ENCODE results near the gene SFI1.

GRCh38 chr22:31561238-31561887 is 65.0 kb downstream of the SFI1 start:
- TF ChIP-seq POLR2A (IDR thresholded peaks at IDR 0.05; ENCODE audit: low read depth) (no peak), CTCF (IDR thresholded peaks at IDR 0.05) (peak; percentile 52 to 76 (median 70)), EP300 (IDR thresholded peaks at IDR 0.05) (no peak)
